Liver (tissue), 9 donors: ENCODE data around the gene ISG20L2. TPM values are rescaled to one million over a fixed set of nuclear protein-coding genes. Genes with fewer than 3 reads are reported as not detected.

Source experiments
- DNase-seq: peaks from one replicate; pipeline ENCODE4 v3.0.0-alpha.2; 2017; ENCODE audit warnings: low spot score
- H3K27ac ChIP-seq, 2 donors: one replicate each; pipeline ENCODE4 v1.7.0; 2013; ENCODE audit warnings: inconsistent platforms in 2 of 2, low read length in 2 of 2, control low read depth in 1 of 2, low read depth in 1 of 2, mild to moderate bottlenecking in 1 of 2
- H3K27me3 ChIP-seq, 4 donors: one replicate each; pipeline versions ENCODE4 v1.6.1 to v1.7.0; 2013; ENCODE audit warnings: low read length in 3 of 4, inconsistent platforms in 1 of 4, mild to moderate bottlenecking in 1 of 4, moderate library complexity in 1 of 4; ENCODE audit not compliant: control insufficient read depth in 4 of 4, insufficient read depth in 4 of 4
- H3K36me3 ChIP-seq, 4 donors: one replicate each; pipeline versions ENCODE4 v1.6.1 to v1.7.0; 2013; ENCODE audit warnings: low read length in 3 of 4, mild to moderate bottlenecking in 3 of 4, low read depth in 1 of 4, moderate library complexity in 1 of 4; ENCODE audit not compliant: control insufficient read depth in 4 of 4, insufficient read depth in 3 of 4
- H3K4me1 ChIP-seq, 4 donors: one replicate each; pipeline versions ENCODE4 v1.6.1 to v1.7.0; 2013; ENCODE audit warnings: low read length in 3 of 4, mild to moderate bottlenecking in 3 of 4, moderate library complexity in 1 of 4; ENCODE audit not compliant: control insufficient read depth in 4 of 4, insufficient read depth in 4 of 4
- H3K4me3 ChIP-seq, 3 donors: one replicate each; pipeline versions ENCODE4 v1.6.1 to v1.7.0; 2013; ENCODE audit warnings: low read length in 3 of 3, control low read depth in 1 of 3, low read depth in 1 of 3, mild to moderate bottlenecking in 1 of 3
- H3K9ac ChIP-seq, 2 donors: one replicate each; pipeline ENCODE4 v1.7.0; 2013; ENCODE audit warnings: low read length in 2 of 2, mild to moderate bottlenecking in 2 of 2, moderate library complexity in 2 of 2, control low read depth in 1 of 2, low read depth in 1 of 2
- H3K9me3 ChIP-seq, 4 donors: one replicate each; pipeline versions ENCODE4 v1.6.1 to v1.7.0; 2013; ENCODE audit warnings: low read length in 3 of 4; ENCODE audit not compliant: control insufficient read depth in 4 of 4
- EGR1 ChIP-seq, 2 donors: IDR thresholded peaks; 2 replicates each; pipeline ENCODE4 v1.6.1; 2016 to 2018; ENCODE audit warnings: antibody characterized with exemption in 2 of 2, low read depth in 2 of 2
- FOXA1 ChIP-seq: IDR thresholded peaks from 2 replicates; pipeline ENCODE4 v1.6.1; 2016; ENCODE audit warnings: antibody characterized with exemption
- FOXA2 ChIP-seq: IDR thresholded peaks from 2 replicates; pipeline ENCODE4 v1.6.1; 2016; ENCODE audit warnings: antibody characterized with exemption
- GABPA ChIP-seq, 2 donors: IDR thresholded peaks in 1 of 2; conservative IDR thresholded peaks in 1 of 2; 2 replicates each; pipeline ENCODE4 v1.6.1; 2016; ENCODE audit warnings: antibody characterized with exemption in 2 of 2, mild to moderate bottlenecking in 1 of 2, moderate library complexity in 1 of 2
- HNF4A ChIP-seq, 2 donors: conservative IDR thresholded peaks; 2 replicates each; pipeline ENCODE4 v1.6.1; 2016; ENCODE audit warnings: antibody characterized with exemption in 2 of 2, mild to moderate bottlenecking in 2 of 2
- HNF4G ChIP-seq: IDR thresholded peaks from 2 replicates; pipeline ENCODE4 v1.6.1; 2016; ENCODE audit warnings: antibody characterized with exemption
- JUND ChIP-seq, 2 donors: IDR thresholded peaks; 2 replicates each; pipeline ENCODE4 v1.6.1; 2016; ENCODE audit warnings: antibody characterized with exemption in 2 of 2
- NR2F2 ChIP-seq: IDR thresholded peaks from 2 replicates; pipeline ENCODE4 v1.6.1; 2016; ENCODE audit warnings: antibody characterized with exemption
- RAD21 ChIP-seq, 2 donors: IDR thresholded peaks; 2 replicates each; pipeline ENCODE4 v1.6.1; 2016; ENCODE audit warnings: antibody characterized with exemption in 2 of 2, mild to moderate bottlenecking in 2 of 2
- RXRA ChIP-seq, 2 donors: IDR thresholded peaks; 2 replicates each; pipeline ENCODE4 v1.6.1; 2017 to 2018; ENCODE audit warnings: antibody characterized with exemption in 2 of 2, mild to moderate bottlenecking in 1 of 2
- SP1 ChIP-seq: IDR thresholded peaks from 2 replicates; pipeline ENCODE4 v1.6.1; 2018; ENCODE audit warnings: antibody characterized with exemption, mild to moderate bottlenecking
- TAF1 ChIP-seq: conservative IDR thresholded peaks from 2 replicates; pipeline ENCODE4 v1.6.1; 2016; ENCODE audit warnings: antibody characterized with exemption, mild to moderate bottlenecking
- YY1 ChIP-seq: IDR thresholded peaks from 2 replicates; pipeline ENCODE4 v1.6.1; 2016; ENCODE audit warnings: antibody characterized with exemption, mild to moderate bottlenecking
- WGBS: extraction: QIAGEN DNeasy Blood & Tissue Kit; methylation state at CpG from one replicate; pipeline ENCODE4 v1.1.7; 2013; 5-methylcytosine and 5-hydroxymethylcytosine counted together
- polyA plus RNA-seq, 2 donors: library from polyadenylated mRNA; stranded (reverse) in 1 of 2; unstranded in 1 of 2; fragments of 200-250 nt in 1 of 2; fragments of >200 nt in 1 of 2; fragmentation: Nextera tagmentation in 1 of 2; extraction: Ambion mirVana in 1 of 2; gene quantifications; one replicate each; pipeline versions ENCODE4 v1.2.1 to v1.2.3, GENCODE V29; 2013 to 2015
- total RNA-seq, 2 donors: library from RNA; depleted of rRNA; stranded (reverse); fragments of >200 nt; gene quantifications; one replicate each; pipeline ENCODE4 v1.2.3, GENCODE V29; 2014
- TF ChIP-seq, protein P1 (sequence below): IDR thresholded peaks from 2 replicates; pipeline ENCODE4 v1.6.1; 2016; ENCODE audit warnings: antibody characterized with exemption
- TF ChIP-seq, protein P2 (sequence below): fragments of 150-350 bp; IDR thresholded peaks from 2 replicates; pipeline ENCODE4 v1.5.1; 2017; ENCODE audit warnings: improper control_type of control experiment, low read depth, low read length; ENCODE audit not compliant: missing input control
- TF ChIP-seq, protein P3 (sequence below): IDR thresholded peaks from 2 replicates; pipeline ENCODE4 v1.6.1; 2016; ENCODE audit warnings: antibody characterized with exemption
- TF ChIP-seq, protein P4 (sequence below): IDR thresholded peaks from 2 replicates; pipeline ENCODE4 v1.6.1; 2016; ENCODE audit warnings: antibody characterized with exemption, mild to moderate bottlenecking
- donor health status: healthy.
- donor health status: healthy.
- donor health status: healthy.
- donor health status: healthy.
- donor health status: healthy.

Gene ISG20L2
- total and polyA plus RNA-seq, 4 donors, result 5.6 to 9.9 (median 6.7) TPM

DNA sequence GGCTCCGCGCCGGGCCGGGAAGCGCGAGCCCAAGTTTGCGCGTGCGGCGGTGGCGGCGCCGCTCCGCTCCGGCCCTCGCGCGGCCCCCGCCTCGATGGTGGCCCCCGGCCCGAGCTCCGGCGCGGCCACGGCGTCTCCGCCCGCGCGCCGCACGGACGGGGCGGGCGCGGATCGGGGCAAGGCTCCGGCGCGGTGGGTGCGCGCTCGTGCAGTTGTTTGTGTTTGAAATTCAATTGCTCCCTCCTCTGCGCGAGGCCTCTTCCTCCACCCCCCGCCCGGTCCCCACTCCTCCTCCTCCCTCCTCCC, 22.8 kb upstream of the ISG20L2 start, which contains the start of gene HDGF:
HDGF (minus strand) TSS at position 225 of the 306 bp plus-strand sequence. CDS start 246 bp downstream, outside the sequence.
- peak within 1 kb of the TSS; percentile 93 to 97 for H3K9ac ChIP-seq
- TF ChIP-seq YY1 (no peak), SP1 (no peak), JUND (IDR thresholded peaks at IDR 0.05) (no peak), RAD21 (IDR thresholded peaks at IDR 0.05) (no peak), HNF4G (no peak), GABPA (IDR thresholded peaks at IDR 0.05 in 1 of 2, conservative IDR thresholded peaks at IDR 0.05 in 1 of 2) (no peak), FOXA2 (no peak), TAF1 (no peak), EGR1 (IDR thresholded peaks at IDR 0.05; ENCODE audit: low read depth in 2 of 2) (no peak), NR2F2 (no peak)
- TF ChIP-seq, protein P1, sequence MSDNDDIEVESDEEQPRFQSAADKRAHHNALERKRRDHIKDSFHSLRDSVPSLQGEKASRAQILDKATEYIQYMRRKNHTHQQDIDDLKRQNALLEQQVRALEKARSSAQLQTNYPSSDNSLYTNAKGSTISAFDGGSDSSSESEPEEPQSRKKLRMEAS, result no peak
- TF ChIP-seq, protein P2, sequence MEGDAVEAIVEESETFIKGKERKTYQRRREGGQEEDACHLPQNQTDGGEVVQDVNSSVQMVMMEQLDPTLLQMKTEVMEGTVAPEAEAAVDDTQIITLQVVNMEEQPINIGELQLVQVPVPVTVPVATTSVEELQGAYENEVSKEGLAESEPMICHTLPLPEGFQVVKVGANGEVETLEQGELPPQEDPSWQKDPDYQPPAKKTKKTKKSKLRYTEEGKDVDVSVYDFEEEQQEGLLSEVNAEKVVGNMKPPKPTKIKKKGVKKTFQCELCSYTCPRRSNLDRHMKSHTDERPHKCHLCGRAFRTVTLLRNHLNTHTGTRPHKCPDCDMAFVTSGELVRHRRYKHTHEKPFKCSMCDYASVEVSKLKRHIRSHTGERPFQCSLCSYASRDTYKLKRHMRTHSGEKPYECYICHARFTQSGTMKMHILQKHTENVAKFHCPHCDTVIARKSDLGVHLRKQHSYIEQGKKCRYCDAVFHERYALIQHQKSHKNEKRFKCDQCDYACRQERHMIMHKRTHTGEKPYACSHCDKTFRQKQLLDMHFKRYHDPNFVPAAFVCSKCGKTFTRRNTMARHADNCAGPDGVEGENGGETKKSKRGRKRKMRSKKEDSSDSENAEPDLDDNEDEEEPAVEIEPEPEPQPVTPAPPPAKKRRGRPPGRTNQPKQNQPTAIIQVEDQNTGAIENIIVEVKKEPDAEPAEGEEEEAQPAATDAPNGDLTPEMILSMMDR, result no peak
- TF ChIP-seq, protein P3, sequence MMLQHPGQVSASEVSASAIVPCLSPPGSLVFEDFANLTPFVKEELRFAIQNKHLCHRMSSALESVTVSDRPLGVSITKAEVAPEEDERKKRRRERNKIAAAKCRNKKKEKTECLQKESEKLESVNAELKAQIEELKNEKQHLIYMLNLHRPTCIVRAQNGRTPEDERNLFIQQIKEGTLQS, result no peak
- H3K4me1 ChIP-seq, result peaks cover 6 to 47% (median 41%) of the 10 kb centered on the region in 4 donors
- no peaks in the 10 kb centered on the region for H3K9me3 ChIP-seq
- no peaks in the 10 kb centered on the region for H3K27me3 ChIP-seq
- WGBS, result under 1% methylated on average over 48 of the region's 48 CpGs
- peak within 1 kb of the TSS; percentile 84 to 92 (median 91) for H3K4me3 ChIP-seq
- peak within 1 kb of the TSS; percentile 96 to 97 for H3K27ac ChIP-seq
- H3K36me3 ChIP-seq, result no peaks in the 10 kb centered on the region
- no peak for DNase-seq

DNA sequence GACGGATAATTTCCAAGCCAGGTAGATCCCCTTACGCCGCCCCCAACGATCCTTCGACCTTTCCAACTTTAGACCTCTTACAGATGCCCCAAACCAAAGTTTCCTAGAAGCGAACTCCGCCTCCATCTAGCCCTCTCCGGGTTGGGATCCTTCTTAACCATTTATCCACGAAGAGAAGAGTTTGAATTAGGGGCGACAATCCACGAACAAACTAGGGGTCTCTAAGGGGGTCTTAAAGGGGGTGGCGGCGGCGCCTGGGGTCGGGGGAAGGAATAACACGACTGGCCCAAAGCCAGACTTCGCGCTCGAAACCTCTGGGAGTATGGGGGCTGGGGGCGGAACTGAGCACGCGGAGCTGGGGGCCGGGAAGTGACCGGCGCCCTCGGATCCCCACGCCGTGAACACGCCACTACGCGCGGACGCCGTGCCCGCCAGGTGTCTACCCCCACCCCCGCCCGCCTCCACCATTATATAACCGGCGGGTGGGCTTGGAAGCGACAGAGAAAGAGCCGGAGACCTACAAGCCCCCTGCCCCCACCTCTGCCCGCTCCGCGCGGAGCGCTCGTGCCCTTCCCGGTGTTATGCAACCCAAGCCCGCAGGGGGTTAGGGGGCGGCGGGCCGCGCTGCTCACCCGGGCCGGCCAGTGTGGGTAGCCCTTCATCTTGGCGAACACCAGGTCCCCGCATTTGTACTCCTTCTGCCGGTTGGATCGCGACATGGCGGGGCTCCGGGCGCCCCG, 22.3 kb upstream of the ISG20L2 start:
- Histone ChIP-seq H3K9me3 (no peaks in the 10 kb centered on the region), H3K9ac (peak overlapping the region; percentile 93 to 97), H3K27ac (peak overlapping the region; percentile 96 to 97), H3K36me3 (no peaks in the 10 kb centered on the region), H3K4me3 (peak overlapping the region; percentile 79 to 92 (median 86)), H3K27me3 (no peaks in the 10 kb centered on the region), H3K4me1 (peaks cover 6 to 52% (median 46%) of the 10 kb centered on the region in 4 donors)
- WGBS, result under 1% methylated on average over 64 of the region's 64 CpGs
- peak; percentile 61 for DNase-seq
- TF ChIP-seq NR2F2 (peak; percentile 8), RXRA (IDR thresholded peaks at IDR 0.05) (no peak)

DNA sequence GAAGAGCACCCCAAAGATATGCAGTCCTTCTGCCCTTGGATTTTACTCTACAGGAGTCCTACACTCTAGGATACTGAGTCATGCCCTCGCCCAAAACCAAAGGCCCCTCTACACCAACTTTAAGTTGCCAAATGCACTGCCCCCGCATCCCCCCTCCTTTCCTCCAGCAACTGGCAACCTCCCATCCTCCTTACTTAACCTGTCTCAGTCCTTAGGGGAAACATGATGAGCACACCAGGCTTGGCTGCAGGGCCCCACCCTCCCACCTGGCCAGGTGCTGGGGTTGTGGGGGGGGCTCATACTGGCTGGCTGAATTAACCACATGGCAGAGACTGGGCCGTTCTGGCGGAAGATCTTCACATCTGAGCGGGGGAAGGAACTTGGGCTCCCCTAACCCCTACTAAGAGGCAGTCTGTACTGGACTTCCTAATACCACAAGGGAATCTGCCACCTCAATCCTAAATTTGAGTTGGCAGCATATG, 21.7 kb upstream of the ISG20L2 start:
- Histone ChIP-seq H3K4me3 (peak overlapping the region; percentile 79 to 92 (median 86)), H3K4me1 (peaks cover 6 to 59% (median 53%) of the 10 kb centered on the region in 4 donors), H3K9me3 (no peaks in the 10 kb centered on the region), H3K36me3 (no peaks in the 10 kb centered on the region), H3K9ac (peak overlapping the region; percentile 93 to 97), H3K27me3 (no peaks in the 10 kb centered on the region), H3K27ac (peak overlapping the region; percentile 96 to 97)
- DNase-seq, result peak; percentile 63
- 2% methylated on average over 5 of the region's 5 CpGs for WGBS
- TF ChIP-seq FOXA1 (no peak), NR2F2 (no peak), FOXA2 (no peak), TAF1 (no peak), RXRA (IDR thresholded peaks at IDR 0.05) (no peak), HNF4A (conservative IDR thresholded peaks at IDR 0.05) (no peak), GABPA (IDR thresholded peaks at IDR 0.05 in 1 of 2, conservative IDR thresholded peaks at IDR 0.05 in 1 of 2) (no peak), HNF4G (no peak), YY1 (no peak), JUND (IDR thresholded peaks at IDR 0.05) (no peak)
- TF ChIP-seq, protein P4, sequence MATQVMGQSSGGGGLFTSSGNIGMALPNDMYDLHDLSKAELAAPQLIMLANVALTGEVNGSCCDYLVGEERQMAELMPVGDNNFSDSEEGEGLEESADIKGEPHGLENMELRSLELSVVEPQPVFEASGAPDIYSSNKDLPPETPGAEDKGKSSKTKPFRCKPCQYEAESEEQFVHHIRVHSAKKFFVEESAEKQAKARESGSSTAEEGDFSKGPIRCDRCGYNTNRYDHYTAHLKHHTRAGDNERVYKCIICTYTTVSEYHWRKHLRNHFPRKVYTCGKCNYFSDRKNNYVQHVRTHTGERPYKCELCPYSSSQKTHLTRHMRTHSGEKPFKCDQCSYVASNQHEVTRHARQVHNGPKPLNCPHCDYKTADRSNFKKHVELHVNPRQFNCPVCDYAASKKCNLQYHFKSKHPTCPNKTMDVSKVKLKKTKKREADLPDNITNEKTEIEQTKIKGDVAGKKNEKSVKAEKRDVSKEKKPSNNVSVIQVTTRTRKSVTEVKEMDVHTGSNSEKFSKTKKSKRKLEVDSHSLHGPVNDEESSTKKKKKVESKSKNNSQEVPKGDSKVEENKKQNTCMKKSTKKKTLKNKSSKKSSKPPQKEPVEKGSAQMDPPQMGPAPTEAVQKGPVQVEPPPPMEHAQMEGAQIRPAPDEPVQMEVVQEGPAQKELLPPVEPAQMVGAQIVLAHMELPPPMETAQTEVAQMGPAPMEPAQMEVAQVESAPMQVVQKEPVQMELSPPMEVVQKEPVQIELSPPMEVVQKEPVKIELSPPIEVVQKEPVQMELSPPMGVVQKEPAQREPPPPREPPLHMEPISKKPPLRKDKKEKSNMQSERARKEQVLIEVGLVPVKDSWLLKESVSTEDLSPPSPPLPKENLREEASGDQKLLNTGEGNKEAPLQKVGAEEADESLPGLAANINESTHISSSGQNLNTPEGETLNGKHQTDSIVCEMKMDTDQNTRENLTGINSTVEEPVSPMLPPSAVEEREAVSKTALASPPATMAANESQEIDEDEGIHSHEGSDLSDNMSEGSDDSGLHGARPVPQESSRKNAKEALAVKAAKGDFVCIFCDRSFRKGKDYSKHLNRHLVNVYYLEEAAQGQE, result no peak
- TF ChIP-seq, protein P3, result no peak
